Epithelial cell of proximal tubule (primary cell): ENCODE measurements around the gene R3HDM4. TPM values are rescaled to one million over a fixed set of nuclear protein-coding genes. Genes with fewer than 3 reads are reported as not detected.

ENCODE experiments used
- DNase-seq: peaks from one replicate; pipeline ENCODE4 v3.0.0-alpha.2; 2011; ENCODE audit warnings: low read depth
- H3K4me3 ChIP-seq: 2 replicates; pipeline ENCODE4 v1.5.1; 2011; ENCODE audit warnings: low read depth, mild to moderate bottlenecking, low read length
- total RNA-seq: library from RNA; depleted of rRNA; stranded (reverse); fragments of >200 nt; gene quantifications from 2 replicates; pipeline ENCODE4 v1.2.3, GENCODE V29; 2015
- TF ChIP-seq, protein P1 (sequence below): conservative IDR thresholded peaks from 2 replicates; pipeline ENCODE4 v1.5.1; 2012; ENCODE audit warnings: low read depth, mild to moderate bottlenecking, low read length

The R3HDM4 gene
- total RNA-seq, 1 donor from 2014 or later, result 49.8 TPM

- no peak for DNase-seq
- TF ChIP-seq, protein P1, sequence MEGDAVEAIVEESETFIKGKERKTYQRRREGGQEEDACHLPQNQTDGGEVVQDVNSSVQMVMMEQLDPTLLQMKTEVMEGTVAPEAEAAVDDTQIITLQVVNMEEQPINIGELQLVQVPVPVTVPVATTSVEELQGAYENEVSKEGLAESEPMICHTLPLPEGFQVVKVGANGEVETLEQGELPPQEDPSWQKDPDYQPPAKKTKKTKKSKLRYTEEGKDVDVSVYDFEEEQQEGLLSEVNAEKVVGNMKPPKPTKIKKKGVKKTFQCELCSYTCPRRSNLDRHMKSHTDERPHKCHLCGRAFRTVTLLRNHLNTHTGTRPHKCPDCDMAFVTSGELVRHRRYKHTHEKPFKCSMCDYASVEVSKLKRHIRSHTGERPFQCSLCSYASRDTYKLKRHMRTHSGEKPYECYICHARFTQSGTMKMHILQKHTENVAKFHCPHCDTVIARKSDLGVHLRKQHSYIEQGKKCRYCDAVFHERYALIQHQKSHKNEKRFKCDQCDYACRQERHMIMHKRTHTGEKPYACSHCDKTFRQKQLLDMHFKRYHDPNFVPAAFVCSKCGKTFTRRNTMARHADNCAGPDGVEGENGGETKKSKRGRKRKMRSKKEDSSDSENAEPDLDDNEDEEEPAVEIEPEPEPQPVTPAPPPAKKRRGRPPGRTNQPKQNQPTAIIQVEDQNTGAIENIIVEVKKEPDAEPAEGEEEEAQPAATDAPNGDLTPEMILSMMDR, result no peak
- H3K4me3 ChIP-seq, result peak overlapping the region; percentile 39
These were observed 27.7 kb upstream of the R3HDM4 start for GRCh38 chr19:940591-941291.

GRCh38 chr19:939922-940321 lies 26.9 kb upstream of the R3HDM4 start:
- TF ChIP-seq, protein P1, result no peak
- DNase-seq, result no peak
- no peak overlapping the region for H3K4me3 ChIP-seq

DNA sequence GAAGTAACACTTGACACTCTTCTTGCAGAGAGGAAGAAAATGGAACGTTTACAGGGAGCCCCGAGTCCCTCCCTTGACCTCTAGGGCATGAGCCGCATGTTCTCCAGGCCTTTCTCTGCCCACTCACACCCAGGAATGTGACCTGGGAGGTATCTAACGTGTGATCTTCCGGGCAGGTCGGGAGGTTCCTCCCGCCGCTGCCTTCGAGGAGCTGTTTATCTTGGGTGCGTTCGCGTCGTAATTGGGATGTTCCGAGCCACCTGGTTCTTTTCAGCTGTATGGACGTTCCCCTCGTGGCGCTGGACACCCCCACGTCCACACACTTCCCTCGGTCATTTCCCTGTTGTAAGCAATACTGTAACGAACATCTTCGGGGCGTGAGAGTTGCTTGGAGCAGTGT lies 26.4 kb upstream of the R3HDM4 start:
- no peak overlapping the region for H3K4me3 ChIP-seq
- no peak for DNase-seq
- TF ChIP-seq, protein P1, result no peak

- no peak overlapping the region for H3K4me3 ChIP-seq
- DNase-seq, result no peak
- TF ChIP-seq, protein P1, result no peak
These were observed 25.4 kb upstream of the R3HDM4 start for GRCh38 chr19:938233-938923.

DNA sequence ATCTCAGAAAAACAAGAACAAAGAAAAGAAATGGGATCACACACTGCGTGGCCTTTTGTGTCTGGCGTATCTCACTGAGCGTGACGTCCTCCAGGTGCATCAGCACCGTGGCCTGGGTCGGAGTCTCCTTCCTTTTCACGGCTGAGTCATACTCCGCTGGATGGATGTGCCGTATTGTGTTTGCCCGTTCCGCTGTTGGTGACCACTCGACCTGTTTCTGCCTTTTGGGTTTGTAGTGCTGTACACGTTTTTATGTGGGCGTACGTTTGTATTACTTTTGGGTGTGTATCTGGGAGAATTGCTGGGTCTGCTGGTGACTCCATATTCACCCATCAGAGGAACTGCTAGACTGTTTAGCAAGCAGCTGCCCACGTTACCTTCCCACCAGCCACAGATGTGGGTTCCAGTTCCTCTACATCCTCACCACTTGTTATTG lies 24.3 kb upstream of the R3HDM4 start:
- no peak for DNase-seq
- TF ChIP-seq, protein P1, result no peak
- H3K4me3 ChIP-seq, result no peak overlapping the region

GRCh38 chr19:936175-936546 lies 23.1 kb upstream of the R3HDM4 start:
- TF ChIP-seq, protein P1, result no peak
- DNase-seq, result no peak
- no peak overlapping the region for H3K4me3 ChIP-seq
